ENCODE data around the gene ARFGEF3.

ARFGEF3 gene

GRCh38 chr6:138328210-138328609 is 166.5 kb downstream of the ARFGEF3 start:
- TF ChIP-seq POLR2A (IDR thresholded peaks at IDR 0.05; ENCODE audit: low read depth, low read length), result no peak
- DNase-seq (ENCODE audit: insufficient read length, low spot score), result no peak

GRCh38 chr6:138330763-138331162 is 169.0 kb downstream of the ARFGEF3 start:
- FAIRE-seq, result no peak
- TF ChIP-seq POLR2A (IDR thresholded peaks at IDR 0.05; ENCODE audit: low read depth, low read length), result no peak
- no peak for DNase-seq (ENCODE audit: insufficient read length, low spot score)

More at GRCh38 chr6:138328210-138328609, 166.5 kb downstream of the ARFGEF3 start:
- no peak for FAIRE-seq

- no peak for TF ChIP-seq POLR2A (IDR thresholded peaks at IDR 0.05; ENCODE audit: low read depth, low read length)
- FAIRE-seq (no peak), DNase-seq (ENCODE audit: insufficient read length, low spot score) (no peak)
These were observed 169.7 kb downstream of the ARFGEF3 start for GRCh38 chr6:138331444-138331843.

GRCh38 chr6:138331984-138332383 is 170.2 kb downstream of the ARFGEF3 start:
- FAIRE-seq, result no peak
- no peak for TF ChIP-seq POLR2A (IDR thresholded peaks at IDR 0.05; ENCODE audit: low read depth, low read length)
- no peak for DNase-seq (ENCODE audit: insufficient read length, low spot score)

- TF ChIP-seq POLR2A (IDR thresholded peaks at IDR 0.05; ENCODE audit: low read depth, low read length), result no peak
These were observed 172.3 kb downstream of the ARFGEF3 start for GRCh38 chr6:138334000-138334399.

GRCh38 chr6:138334963-138335362 is 173.2 kb downstream of the ARFGEF3 start:
- FAIRE-seq, result no peak
- DNase-seq (ENCODE audit: insufficient read length, low spot score), result no peak
- TF ChIP-seq POLR2A (IDR thresholded peaks at IDR 0.05; ENCODE audit: low read depth, low read length), result no peak

More at GRCh38 chr6:138334000-138334399, 172.3 kb downstream of the ARFGEF3 start:
- no peak for FAIRE-seq
- DNase-seq (ENCODE audit: insufficient read length, low spot score), result no peak

- DNase-seq (ENCODE audit: insufficient read length, low spot score) (no peak), FAIRE-seq (no peak)
- TF ChIP-seq POLR2A (IDR thresholded peaks at IDR 0.05; ENCODE audit: low read depth, low read length), result no peak
These were observed 174.5 kb downstream of the ARFGEF3 start for GRCh38 chr6:138336221-138336620.

- TF ChIP-seq POLR2A (IDR thresholded peaks at IDR 0.05; ENCODE audit: low read depth, low read length), result no peak
- FAIRE-seq (no peak), DNase-seq (ENCODE audit: insufficient read length, low spot score) (no peak)
These were observed 175.3 kb downstream of the ARFGEF3 start for GRCh38 chr6:138337076-138337475.

GRCh38 chr6:138339024-138339423 is 177.3 kb downstream of the ARFGEF3 start:
- TF ChIP-seq POLR2A (IDR thresholded peaks at IDR 0.05; ENCODE audit: low read depth, low read length), result no peak
- FAIRE-seq (no peak), DNase-seq (ENCODE audit: insufficient read length, low spot score) (no peak)

- DNase-seq (ENCODE audit: insufficient read length, low spot score), result no peak
- no peak for TF ChIP-seq POLR2A (IDR thresholded peaks at IDR 0.05; ENCODE audit: low read depth, low read length)
- FAIRE-seq, result no peak
These were observed 179.4 kb downstream of the ARFGEF3 start for GRCh38 chr6:138341176-138341575.

GRCh38 chr6:138343112-138343511 is 181.4 kb downstream of the ARFGEF3 start:
- no peak for FAIRE-seq
- TF ChIP-seq POLR2A (IDR thresholded peaks at IDR 0.05; ENCODE audit: low read depth, low read length), result no peak

GRCh38 chr6:138345565-138346285 is 184.0 kb downstream of the ARFGEF3 start:
- TF ChIP-seq POLR2A (IDR thresholded peaks at IDR 0.05; ENCODE audit: low read depth, low read length), result no peak
- DNase-seq (ENCODE audit: insufficient read length, low spot score) (no peak), FAIRE-seq (no peak)

More at GRCh38 chr6:138343112-138343511, 181.4 kb downstream of the ARFGEF3 start:
- DNase-seq (ENCODE audit: insufficient read length, low spot score), result no peak

- FAIRE-seq (no peak), DNase-seq (ENCODE audit: insufficient read length, low spot score) (no peak)
- TF ChIP-seq POLR2A (IDR thresholded peaks at IDR 0.05; ENCODE audit: low read depth, low read length), result no peak
These were observed 184.8 kb downstream of the ARFGEF3 start for GRCh38 chr6:138346302-138347195.

GRCh38 chr6:138347864-138348263 is 186.1 kb downstream of the ARFGEF3 start:
- no peak for TF ChIP-seq POLR2A (IDR thresholded peaks at IDR 0.05; ENCODE audit: low read depth, low read length)
- DNase-seq (ENCODE audit: insufficient read length, low spot score) (no peak), FAIRE-seq (no peak)

All from H54 (cell line).